HG03108 (cell line): ENCODE results near the gene GSK3A.

Source experiments
- ATAC-seq: cut with Tn5 transposase; IDR thresholded peaks from one replicate; pipeline ENCODE4 v1.9.1; 2021; ENCODE audit warnings: moderate library complexity; ENCODE audit not compliant: unreplicated experiment

The GSK3A gene

GRCh38 chr19:42201489-42202289 is 40.7 kb downstream of the GSK3A start:
- ATAC-seq: no peak

- ATAC-seq: no peak
Measured at GRCh38 chr19:42200116-42200715, 42.2 kb downstream of the GSK3A start.

- ATAC-seq: peak; percentile 37
Measured at GRCh38 chr19:42199440-42200115, 42.8 kb downstream of the GSK3A start.

GRCh38 chr19:42198676-42199439 is 43.5 kb downstream of the GSK3A start:
- peak; percentile 52 for ATAC-seq

GRCh38 chr19:42197375-42197817 is 45.0 kb downstream of the GSK3A start:
- no peak for ATAC-seq

- no peak for ATAC-seq
Measured at GRCh38 chr19:42196011-42197001, 46.1 kb downstream of the GSK3A start.

- ATAC-seq: no peak
Measured at GRCh38 chr19:42193706-42194105, 48.7 kb downstream of the GSK3A start.

- ATAC-seq: no peak
Measured at GRCh38 chr19:42193294-42193693, 49.1 kb downstream of the GSK3A start.

GRCh38 chr19:42191855-42192254 is 50.5 kb downstream of the GSK3A start:
- ATAC-seq: no peak

GRCh38 chr19:42191330-42191729 is 51.1 kb downstream of the GSK3A start:
- ATAC-seq: no peak

- no peak for ATAC-seq
Measured at GRCh38 chr19:42189133-42189532, 53.3 kb downstream of the GSK3A start.

- ATAC-seq: no peak
Measured at GRCh38 chr19:42188665-42189064, 53.7 kb downstream of the GSK3A start.

- ATAC-seq: no peak
Measured at GRCh38 chr19:42185277-42185676, 57.1 kb downstream of the GSK3A start.

GRCh38 chr19:42184401-42184861 is 58.0 kb downstream of the GSK3A start:
- ATAC-seq: no peak
